ENCODE measurements around the gene RASSF8. TPM values are rescaled to one million over a fixed set of nuclear protein-coding genes. Genes with fewer than 3 reads are reported as not detected.

Gene RASSF8
- total RNA-seq, 3 donors from 2014 or later: 42.6 to 52.1 (median 47.5) TPM

DNA sequence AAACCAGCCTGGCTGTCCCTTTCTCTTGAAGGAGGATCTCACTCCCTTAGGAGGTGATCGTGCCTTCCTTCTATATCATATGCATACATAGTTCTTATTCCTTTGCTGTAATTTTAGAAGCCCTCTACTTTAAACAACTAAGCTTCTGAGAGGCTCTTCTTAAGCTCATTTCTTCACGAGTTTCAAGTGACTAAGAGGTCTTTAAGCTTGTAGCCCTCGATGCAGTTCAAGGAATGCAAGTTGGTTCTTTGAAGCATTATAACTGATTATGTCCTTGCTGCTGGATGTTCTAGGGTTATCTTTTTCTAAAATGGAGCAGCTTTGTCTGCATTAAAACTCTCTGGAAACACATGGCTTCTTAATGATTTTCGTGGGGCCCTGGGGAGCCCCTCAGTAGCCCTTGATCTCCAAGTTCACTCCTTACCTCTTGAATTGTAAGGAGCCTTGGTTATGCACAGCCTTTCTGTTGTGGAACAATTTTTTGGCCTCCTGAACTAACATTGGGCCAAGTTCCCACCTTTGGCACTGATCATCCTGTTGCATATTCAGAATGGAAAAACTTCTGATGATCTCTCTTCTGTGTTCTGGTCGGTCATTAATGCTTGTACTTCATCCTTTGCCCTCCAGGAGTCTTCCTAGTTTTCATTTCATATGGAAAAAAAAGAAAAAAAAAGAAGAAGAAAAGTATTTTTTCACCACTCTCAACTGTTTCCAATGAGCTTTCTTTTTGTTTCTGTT, 12.6 kb downstream of the RASSF8 start:
- Histone ChIP-seq H3K9me3 (no peaks in the 10 kb centered on the region), H3K27me3 (no peaks in the 10 kb centered on the region), H3K4me3 (no peak overlapping the region), H3K4me1 (no peaks in the 10 kb centered on the region), H3K36me3 (no peaks in the 10 kb centered on the region), H3K27ac (no peak overlapping the region)
- intact Hi-C loops (cut with DNase I; ENCODE audit: low total_unique reads): no loop called here
- DNase-seq (ENCODE audit: low spot score in 2 of 2): no peak
- TF ChIP-seq POLR2A (IDR thresholded peaks at IDR 0.05): no peak
- TF ChIP-seq, protein P1, sequence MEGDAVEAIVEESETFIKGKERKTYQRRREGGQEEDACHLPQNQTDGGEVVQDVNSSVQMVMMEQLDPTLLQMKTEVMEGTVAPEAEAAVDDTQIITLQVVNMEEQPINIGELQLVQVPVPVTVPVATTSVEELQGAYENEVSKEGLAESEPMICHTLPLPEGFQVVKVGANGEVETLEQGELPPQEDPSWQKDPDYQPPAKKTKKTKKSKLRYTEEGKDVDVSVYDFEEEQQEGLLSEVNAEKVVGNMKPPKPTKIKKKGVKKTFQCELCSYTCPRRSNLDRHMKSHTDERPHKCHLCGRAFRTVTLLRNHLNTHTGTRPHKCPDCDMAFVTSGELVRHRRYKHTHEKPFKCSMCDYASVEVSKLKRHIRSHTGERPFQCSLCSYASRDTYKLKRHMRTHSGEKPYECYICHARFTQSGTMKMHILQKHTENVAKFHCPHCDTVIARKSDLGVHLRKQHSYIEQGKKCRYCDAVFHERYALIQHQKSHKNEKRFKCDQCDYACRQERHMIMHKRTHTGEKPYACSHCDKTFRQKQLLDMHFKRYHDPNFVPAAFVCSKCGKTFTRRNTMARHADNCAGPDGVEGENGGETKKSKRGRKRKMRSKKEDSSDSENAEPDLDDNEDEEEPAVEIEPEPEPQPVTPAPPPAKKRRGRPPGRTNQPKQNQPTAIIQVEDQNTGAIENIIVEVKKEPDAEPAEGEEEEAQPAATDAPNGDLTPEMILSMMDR (IDR thresholded peaks at IDR 0.05): peak in 1 of 3 donors; percentile 29
- TF ChIP-seq POLR2AphosphoS5 (IDR thresholded peaks at IDR 0.05): no peak

DNA sequence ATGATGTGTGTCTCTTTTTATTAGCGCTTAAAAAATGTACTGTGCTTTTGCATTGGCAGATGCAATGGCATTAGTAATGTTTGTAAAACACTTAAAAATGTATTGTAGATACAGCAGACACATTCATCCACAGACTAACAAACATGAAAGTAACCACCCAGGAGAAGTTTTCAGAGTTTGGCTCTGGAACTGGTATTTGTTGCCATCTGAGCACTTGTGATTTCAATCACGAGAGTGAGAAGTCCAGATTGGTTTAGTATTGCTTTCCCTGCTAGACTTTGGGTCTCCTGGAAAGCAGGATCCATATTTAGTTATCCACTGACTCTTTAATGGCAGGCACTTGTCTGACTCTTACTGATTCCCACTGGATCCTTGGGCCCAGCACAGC, 13.2 kb downstream of the RASSF8 start:
- intact Hi-C loops (cut with DNase I; ENCODE audit: low total_unique reads): no loop called here
- Histone ChIP-seq H3K36me3 (no peaks in the 10 kb centered on the region), H3K4me3 (no peak overlapping the region), H3K4me1 (no peaks in the 10 kb centered on the region), H3K27ac (no peak overlapping the region), H3K9me3 (no peaks in the 10 kb centered on the region), H3K27me3 (no peaks in the 10 kb centered on the region)
- TF ChIP-seq POLR2AphosphoS5 (IDR thresholded peaks at IDR 0.05) (no peak), POLR2A (IDR thresholded peaks at IDR 0.05) (no peak)
- TF ChIP-seq, protein P1 (IDR thresholded peaks at IDR 0.05): no peak
- no peak for DNase-seq (ENCODE audit: low spot score in 2 of 2)

DNA sequence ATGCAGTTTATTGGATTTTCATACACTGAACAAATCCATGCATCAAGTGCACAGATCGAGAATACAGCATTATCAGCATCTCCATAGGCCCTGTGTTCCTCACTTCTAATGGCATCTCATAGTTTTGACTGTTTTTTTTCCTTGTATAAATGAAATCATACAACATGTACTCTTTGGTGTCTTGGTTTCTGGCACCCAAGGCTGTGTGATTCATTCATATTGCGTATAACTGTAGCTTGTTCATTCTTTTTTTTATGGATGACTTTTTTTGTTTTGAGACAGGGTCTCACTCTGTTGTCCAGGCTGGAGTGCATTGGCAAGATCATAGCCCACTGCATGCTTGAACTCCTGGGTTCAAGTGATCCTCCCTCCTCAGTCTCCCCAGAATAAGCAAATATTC, 14.3 kb downstream of the RASSF8 start:
- no peak for DNase-seq (ENCODE audit: low spot score in 2 of 2)
- Histone ChIP-seq H3K9me3 (no peaks in the 10 kb centered on the region), H3K27ac (no peak overlapping the region), H3K27me3 (no peaks in the 10 kb centered on the region), H3K4me1 (no peaks in the 10 kb centered on the region), H3K4me3 (no peak overlapping the region), H3K36me3 (no peaks in the 10 kb centered on the region)
- no peak for TF ChIP-seq POLR2AphosphoS5 (IDR thresholded peaks at IDR 0.05)
- intact Hi-C loops (cut with DNase I; ENCODE audit: low total_unique reads): no loop called here

DNA sequence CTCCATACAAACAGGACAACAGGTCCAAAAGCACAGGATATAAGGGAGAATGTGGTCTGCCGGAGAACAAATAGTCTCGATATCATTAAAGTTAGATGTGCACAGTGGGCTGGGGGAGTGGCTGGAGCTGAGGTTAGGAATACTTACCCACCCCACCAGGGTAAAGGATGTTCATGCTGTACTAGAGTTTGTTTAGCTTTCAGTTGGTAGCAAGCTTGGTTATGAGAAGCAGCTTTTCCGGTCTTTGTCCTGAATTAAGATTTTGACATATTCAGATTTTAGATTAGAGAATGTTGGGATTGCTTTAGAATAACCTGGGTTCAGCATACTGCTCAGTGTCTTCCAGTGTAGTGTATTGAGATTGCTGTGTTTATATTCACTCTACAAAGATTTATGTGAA, 16.7 kb downstream of the RASSF8 start:
- no peaks in the 10 kb centered on the region for H3K9me3 ChIP-seq
- H3K4me3 ChIP-seq: no peak overlapping the region
- H3K27me3 ChIP-seq: no peaks in the 10 kb centered on the region
- H3K4me1 ChIP-seq: no peaks in the 10 kb centered on the region
- TF ChIP-seq POLR2AphosphoS5 (IDR thresholded peaks at IDR 0.05) (no peak), POLR2A (IDR thresholded peaks at IDR 0.05) (no peak)
- TF ChIP-seq, protein P1 (IDR thresholded peaks at IDR 0.05): no peak
- H3K36me3 ChIP-seq: no peaks in the 10 kb centered on the region
- no peak for DNase-seq (ENCODE audit: low spot score in 2 of 2)
- intact Hi-C loops (cut with DNase I; ENCODE audit: low total_unique reads): no loop called here
- no peak overlapping the region for H3K27ac ChIP-seq

DNA sequence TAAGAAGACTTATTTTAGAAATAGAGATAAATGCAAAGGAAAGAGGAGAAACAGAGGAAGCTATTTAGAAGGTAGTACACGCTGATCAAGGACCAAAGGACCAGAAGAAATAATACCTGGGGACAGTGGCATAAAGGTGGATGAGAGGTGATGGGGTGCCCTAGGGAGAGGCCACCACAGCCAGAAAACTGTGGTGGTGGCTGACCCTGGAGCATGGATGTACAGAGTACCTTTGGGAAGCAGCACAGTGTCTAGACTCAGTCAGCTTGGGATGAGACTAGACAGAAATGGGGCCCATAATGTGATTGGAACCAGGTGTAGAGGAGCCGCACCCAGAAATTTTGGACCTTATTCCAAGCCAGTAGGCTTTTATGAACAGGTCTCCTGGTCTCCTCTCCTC, 17.2 kb downstream of the RASSF8 start:
- Histone ChIP-seq H3K36me3 (no peaks in the 10 kb centered on the region), H3K4me3 (peak overlapping the region in 2 of 3 donors; percentile 22 to 34), H3K27me3 (no peaks in the 10 kb centered on the region), H3K9me3 (no peaks in the 10 kb centered on the region), H3K4me1 (no peaks in the 10 kb centered on the region), H3K27ac (peak overlapping the region in 1 of 2 donors; percentile 33)
- intact Hi-C loops (cut with DNase I; ENCODE audit: low total_unique reads): no loop called here
- no peak for DNase-seq (ENCODE audit: low spot score in 2 of 2)
- TF ChIP-seq POLR2A (IDR thresholded peaks at IDR 0.05) (no peak), POLR2AphosphoS5 (IDR thresholded peaks at IDR 0.05) (no peak)
- TF ChIP-seq, protein P1 (IDR thresholded peaks at IDR 0.05): no peak
